Hematopoietic multipotent progenitor cell treated with erythropoietin and hydrocortisone succinate and interleukin-3 and kit ligand, for 8 days (in vitro differentiated cells): ENCODE results near the gene DCLRE1A.
"Not testable (repeated sequence)": the region's sequence is repeated elsewhere in the genome, so short reads cannot be mapped to it uniquely, and the experiment has no call there.

ENCODE experiments used
- DNase-seq: peaks from one replicate; pipeline ENCODE4 v3.0.0-alpha.2; 2015

DCLRE1A gene

GRCh38 chr10:113857210-113857609, 3.3 kb upstream of the DCLRE1A start:
- DNase-seq = no peak

GRCh38 chr10:113856563-113856962, 2.7 kb upstream of the DCLRE1A start:
- no peak for DNase-seq

DNA sequence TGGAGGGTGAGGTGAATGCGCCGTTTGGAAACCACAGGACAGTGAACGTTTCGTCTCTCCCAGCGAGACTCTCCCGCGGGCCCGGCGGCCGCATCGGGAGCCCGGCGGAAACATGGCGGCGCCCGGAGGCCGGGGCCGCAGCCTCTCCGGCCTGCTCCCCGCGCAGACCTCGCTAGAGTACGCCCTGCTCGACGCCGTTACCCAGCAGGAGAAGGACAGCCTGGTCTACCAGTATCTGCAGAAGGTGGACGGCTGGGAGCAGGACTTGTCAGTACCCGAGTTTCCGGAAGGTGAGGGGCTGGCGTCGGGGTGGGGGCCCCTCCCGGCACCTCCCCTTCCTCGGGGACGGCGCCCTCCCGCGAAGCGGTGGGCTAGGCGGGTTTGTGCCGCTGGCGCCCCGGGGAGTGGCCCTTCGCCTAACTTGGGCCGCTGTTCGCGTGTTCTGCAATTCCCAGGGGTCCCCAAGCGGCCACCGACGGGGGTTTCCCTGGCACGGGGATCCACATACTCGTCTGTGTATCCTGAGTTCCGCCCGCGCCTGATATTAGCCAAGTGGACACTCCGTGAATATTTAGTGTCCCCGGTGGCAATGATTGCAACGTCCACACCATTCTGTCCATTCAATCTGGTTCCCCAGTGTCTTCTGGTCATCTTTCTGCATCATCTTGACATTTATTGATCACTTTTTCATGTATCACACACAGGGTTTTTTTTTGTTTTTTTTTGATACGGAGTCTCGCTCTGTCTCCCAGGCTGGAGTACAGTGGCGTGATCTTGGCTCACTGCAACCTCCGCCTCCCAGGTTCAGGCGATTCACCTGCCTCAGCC, 1.1 kb upstream of the DCLRE1A start:
- peak; percentile 56 for DNase-seq

DNA sequence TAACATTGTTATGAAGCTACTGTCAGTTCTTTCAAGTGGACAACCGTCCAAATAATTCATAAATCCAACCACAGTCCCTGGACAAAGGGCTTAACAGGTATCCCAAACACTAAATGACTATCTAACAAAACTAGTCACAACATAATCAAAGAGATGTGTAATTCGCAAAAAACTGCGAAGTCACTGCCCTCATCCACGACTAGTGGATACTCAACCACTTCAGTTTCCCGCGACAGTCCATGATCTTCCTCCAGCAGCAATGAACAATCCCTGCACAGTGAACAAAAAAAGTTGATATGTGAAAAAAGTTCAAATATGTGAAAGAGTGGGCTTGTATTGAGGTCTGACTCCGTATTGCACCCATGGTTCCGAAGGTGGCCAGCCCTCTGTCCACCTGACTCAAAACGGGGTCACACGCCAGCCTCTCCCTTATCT, 287 bp downstream of the DCLRE1A start:
- DNase-seq = no peak

DNA sequence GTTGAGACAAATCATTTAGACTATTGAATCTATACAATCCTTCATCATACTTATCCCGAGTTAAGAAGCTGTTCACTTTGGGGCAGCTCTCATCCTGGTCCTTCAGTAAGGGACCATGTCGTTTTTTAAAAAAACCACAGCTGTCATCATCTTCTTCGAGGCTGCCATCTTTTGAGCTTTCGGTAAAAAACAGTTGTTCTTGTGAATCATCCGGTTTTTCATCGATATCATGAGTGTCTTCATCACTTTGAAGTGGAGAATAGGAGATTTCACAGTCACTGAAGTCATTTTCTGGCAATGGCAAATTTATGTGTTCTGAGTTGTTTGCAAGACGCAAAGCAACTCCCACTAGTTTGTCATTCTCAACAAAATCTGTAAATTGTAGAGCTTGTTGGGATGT, 3.9 kb downstream of the DCLRE1A start:
- no peak for DNase-seq

DNA sequence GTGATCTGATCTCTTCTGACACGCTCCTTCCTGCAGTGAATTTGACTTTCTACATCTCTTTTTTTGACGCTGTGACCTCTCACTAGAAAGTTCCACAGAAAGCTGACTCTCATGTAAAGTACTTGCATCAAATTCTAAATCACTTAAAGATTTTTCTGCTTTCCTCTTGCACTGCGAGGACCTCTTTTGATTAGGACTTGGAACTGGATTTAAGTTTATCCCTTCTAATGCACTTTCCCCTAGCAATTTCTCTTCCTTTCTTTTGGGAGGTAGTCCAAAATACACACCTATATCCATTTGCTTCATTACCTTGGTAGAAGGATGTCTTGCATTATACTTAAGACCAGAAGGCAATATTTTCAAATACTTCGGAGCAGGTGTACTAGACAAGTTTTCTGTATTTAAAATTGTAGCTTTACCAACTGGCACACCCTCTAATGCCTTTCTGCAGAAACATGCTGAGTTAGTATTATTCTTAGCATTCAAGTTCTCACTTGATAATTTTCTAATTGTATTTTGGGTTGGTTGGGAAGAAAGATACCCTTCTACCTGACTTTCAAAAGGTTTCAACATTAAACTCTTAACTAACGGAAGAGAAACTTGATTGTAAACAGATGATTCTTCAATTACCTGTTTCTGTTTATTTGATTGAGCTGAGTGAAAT, 4.6 kb downstream of the DCLRE1A start:
- DNase-seq = no peak

GRCh38 chr10:113846036-113846435, 7.8 kb downstream of the DCLRE1A start:
- no peak for DNase-seq

GRCh38 chr10:113843972-113844485, 9.9 kb downstream of the DCLRE1A start:
- peak; percentile 83 for DNase-seq

DNA sequence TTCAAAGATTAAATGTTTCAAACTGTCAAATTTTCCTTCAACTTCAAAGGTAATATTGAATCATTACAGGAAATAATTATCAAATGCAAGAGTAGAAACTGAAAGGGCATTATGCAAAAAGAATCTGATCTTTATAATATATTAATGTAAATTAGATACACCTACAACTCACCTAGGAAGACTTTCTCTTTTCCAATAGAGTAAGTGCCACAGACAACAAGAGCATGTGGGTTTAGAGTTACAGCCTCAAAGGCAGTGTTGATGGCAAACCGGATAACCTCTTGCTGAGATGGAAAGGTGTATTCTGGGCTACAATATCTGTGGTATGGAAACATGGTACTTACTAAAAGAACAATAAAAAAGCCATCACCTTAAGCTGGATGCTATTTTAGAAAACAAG, 11.7 kb downstream of the DCLRE1A start:
- DNase-seq = no peak

DNA sequence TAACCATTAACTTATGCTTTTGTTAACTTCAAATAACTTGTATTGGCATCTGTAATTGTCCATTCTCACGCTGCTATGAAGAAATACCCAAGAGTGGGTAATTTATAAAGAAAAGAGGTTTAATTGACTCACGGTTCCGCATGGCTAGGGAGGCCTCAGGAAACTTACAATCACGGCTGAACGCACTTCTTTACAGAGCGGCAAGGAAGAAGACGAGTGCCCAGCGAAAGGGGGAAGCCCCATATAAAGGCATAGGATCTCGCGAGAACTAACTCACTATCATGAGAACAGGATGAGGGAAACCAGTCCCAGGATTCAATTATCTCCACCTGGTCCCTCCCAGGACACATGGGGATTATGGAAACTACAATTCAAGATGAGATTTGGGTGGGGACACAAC, 25.3 kb downstream of the DCLRE1A start:
- not testable (repeated sequence) for DNase-seq

DNA sequence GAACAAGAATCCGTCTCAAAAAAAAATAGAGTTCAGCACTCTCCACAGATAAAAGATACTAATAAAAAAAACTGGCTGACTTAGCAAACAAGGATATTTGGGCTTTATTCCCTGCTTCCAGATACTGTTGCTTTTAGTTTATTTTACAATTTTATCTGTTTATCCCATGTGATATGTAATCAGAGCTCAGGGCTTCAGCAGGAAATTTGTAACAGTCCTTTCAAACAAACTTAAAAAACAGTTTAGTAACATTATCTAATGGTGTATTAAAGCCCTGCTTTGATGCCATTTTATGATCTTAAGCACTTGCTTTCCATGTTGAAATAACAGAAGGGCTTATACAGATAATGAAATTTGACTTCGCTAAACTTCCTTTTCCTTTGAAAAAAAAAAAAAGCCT, 28.1 kb downstream of the DCLRE1A start:
- DNase-seq = no peak

DNA sequence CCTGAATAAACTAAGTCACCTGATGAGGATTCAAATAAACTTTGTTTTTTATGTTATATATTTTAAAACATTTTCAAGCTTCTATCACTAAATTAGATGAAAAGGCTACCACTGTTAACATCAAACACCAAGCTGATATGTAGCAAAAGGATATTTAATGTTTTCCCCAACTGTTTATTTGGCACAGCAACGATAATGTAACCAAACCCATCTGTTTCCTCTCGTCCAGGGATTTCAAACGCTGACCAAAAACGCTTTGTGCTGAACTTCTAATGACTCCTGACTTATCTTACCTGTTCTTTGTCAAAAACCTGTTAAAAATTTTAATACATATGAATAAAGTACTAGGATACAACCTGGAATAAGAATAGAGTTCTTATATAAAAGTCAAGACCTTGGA, 30.5 kb downstream of the DCLRE1A start:
- peak; percentile 13 for DNase-seq

DNA sequence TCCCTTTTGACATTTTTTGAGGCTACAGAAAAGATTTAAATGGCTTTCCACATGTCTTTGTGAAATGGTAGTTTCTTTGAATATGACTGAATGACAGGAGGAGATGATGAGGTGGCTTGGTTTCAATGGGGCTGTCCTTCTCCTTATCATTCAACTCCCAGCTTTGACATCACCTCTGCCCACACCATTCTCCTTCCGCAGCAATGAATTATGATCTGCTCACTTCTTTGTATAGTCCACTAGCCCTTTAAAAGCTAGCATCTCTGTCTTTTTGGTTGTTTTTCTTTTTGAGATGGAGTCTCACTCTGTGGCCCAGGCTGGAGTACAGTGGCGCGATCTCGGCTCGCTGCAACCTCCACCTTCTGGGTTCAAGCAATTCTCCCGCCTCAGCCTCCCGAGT, 31.7 kb downstream of the DCLRE1A start:
- DNase-seq = peak; percentile 51

GRCh38 chr10:113821306-113821705, 32.6 kb downstream of the DCLRE1A start:
- not testable (repeated sequence) for DNase-seq

DNA sequence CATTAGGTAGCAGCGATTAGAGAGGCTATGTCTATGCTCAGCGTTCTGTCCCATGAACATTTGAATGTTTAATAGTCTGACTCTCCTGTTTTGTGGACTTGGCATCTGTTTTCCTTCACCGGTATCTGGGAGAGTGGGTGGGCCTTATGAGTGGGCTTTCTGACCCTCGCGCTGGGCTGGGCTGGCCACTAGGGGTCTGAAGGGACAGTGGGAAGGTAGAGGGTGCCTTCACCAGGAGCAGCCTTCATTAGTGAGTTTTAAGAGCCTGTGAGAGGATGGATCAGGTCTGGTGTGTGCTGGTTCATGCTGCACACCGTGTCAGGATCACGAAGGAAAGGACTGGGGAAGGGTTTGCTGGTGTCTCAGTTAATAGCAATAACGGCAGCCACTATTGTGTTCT, 33.4 kb downstream of the DCLRE1A start:
- no peak for DNase-seq

DNA sequence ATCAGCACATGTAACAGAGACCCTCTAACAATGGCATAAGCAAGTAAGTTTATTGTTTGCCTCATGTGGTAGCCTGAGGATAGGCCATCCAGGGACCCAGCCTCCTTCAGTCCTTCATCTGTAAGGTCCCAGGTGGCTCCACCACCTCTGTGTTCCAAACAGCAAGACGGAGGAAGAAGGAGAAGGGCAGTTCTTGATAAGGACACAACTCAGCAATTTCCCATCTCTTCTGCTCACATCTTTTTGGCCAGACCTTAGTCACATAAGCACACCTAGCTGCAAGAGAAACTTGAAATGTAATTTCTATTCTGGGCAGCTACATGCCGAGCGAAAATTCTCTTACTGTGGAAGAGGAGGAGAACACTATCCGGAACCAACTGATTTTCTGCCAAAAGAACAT, 33.9 kb downstream of the DCLRE1A start:
- DNase-seq = no peak

GRCh38 chr10:113814700-113815099, 39.2 kb downstream of the DCLRE1A start:
- not testable (repeated sequence) for DNase-seq

- DNase-seq = no peak
These were observed 45.7 kb downstream of the DCLRE1A start for GRCh38 chr10:113808168-113808567.

DNA sequence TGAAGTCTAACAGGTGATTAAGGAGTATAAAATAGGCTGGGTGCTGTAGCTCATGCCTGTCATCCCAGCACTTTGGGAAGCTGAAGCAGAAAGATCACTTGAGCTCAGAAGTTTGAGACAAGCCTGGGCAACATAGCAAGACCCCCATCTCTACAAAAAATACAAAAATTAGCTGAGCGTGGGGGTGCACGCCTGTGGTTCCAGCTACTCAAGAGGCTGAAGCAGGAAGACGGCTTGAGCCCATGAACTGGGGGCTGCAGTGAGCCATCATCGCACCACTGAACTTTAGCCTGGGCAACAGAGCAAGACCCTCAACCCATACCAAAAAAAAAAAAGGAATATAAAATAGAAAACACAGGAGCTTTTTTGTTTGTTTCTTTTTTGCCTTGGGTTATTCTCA, 47.4 kb downstream of the DCLRE1A start:
- DNase-seq = no peak

- peak; percentile 29 for DNase-seq
These were observed 50.9 kb downstream of the DCLRE1A start for GRCh38 chr10:113802997-113803396.

GRCh38 chr10:113801569-113801968, 52.3 kb downstream of the DCLRE1A start:
- DNase-seq = no peak

DNA sequence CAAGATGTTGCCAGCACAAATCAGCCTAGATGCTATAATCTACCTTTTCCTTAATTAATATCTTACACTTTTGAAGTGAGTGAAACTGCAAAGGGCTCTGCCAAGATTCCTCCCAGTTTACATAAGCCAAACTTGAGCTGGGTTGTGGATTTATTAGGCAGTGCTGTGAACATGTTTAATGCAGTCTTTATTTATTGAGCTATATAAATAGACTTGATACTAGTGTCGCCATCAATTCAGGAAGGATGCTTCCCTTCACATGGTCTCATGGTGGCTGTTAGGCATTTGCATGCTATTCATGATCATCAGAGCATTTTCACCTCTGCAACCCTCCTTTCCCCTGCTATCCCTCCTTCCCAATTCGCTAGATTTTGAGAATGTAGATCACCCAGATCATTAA, 62.2 kb downstream of the DCLRE1A start:
- no peak for DNase-seq

GRCh38 chr10:113788604-113789083, 65.2 kb downstream of the DCLRE1A start:
- DNase-seq = no peak
